K562 (cell line): ENCODE measurements around the gene EFNA2. TPM values are rescaled to one million over a fixed set of nuclear protein-coding genes. Genes with fewer than 3 reads are reported as not detected.

Source experiments
- ATAC-seq: fragments of 200-7000 bp; cut with Tn5 transposase; 3 replicates; pipeline ENCODE4 v1.9.1; 2020; ENCODE audit warnings: moderate library complexity
- BruUV-seq: library from RNA; stranded (reverse); fragments of 400-500 nt; replicated peaks from 2 replicates; lab custom pipeline; 2021; lab: Mats Ljungman, UMichigan
- CTCF ChIA-PET: fragments of 300-600 bp; formaldehyde crosslinking; extraction: SDS; loops from one replicate; lab custom pipeline; 2021; ENCODE audit warnings: low intra/inter-chr PET ratio; lab: Yijun Ruan, JAX
- POLR2A ChIA-PET: fragments of 300-600, 350-650 bp; sonication (Branson Sonifier 250); formaldehyde crosslinking; extraction: SDS; loops from one replicate; lab custom pipeline; 2021; ENCODE audit warnings: antibody characterized with exemption, inconsistent platforms; lab: Yijun Ruan, JAX
- DNase-seq, 4 experiments: peaks; one replicate each; pipeline versions ENCODE4 v3.0.0 to v3.0.0-alpha.2; 2011 to 2018; ENCODE audit warnings: low spot score in 3 of 4, mixed read lengths in 3 of 4; ENCODE audit errors: extremely low read depth in 1 of 4
- FAIRE-seq: peaks from 2 replicates; lab custom pipeline; 2011; peaks lifted over from hg19 to GRCh38; lab: Jason Lieb, UNC
- H2AFZ ChIP-seq: 2 replicates; pipeline ENCODE4 v1.6.0; 2011; ENCODE audit warnings: low read depth, low read length, control low read depth, inconsistent platforms
- H3K27ac ChIP-seq: fragments of 200-600 bp; 3 replicates; pipeline ENCODE4 v1.8.0; 2011; ENCODE audit warnings: low read depth, mild to moderate bottlenecking, control low read depth, inconsistent platforms, low read length, moderate library complexity, mixed read lengths; ENCODE audit errors: extremely low read depth
- H3K27me3 ChIP-seq, 2 experiments: fragments of 300-600 bp in 1 of 2; 2 replicates in 1 of 2; 3 replicates in 1 of 2; pipeline versions ENCODE4 v1.6.0 to v1.8.0; 2011; ENCODE audit warnings: inconsistent platforms in 2 of 2, low read length in 2 of 2, mild to moderate bottlenecking in 1 of 2, mixed read lengths in 1 of 2, moderate library complexity in 1 of 2; ENCODE audit not compliant: control insufficient read depth in 2 of 2, insufficient read depth in 2 of 2
- H3K36me3 ChIP-seq: fragments of 300-600 bp; 3 replicates; pipeline ENCODE4 v1.8.0; 2011; ENCODE audit warnings: mild to moderate bottlenecking, low read length, inconsistent platforms; ENCODE audit not compliant: control insufficient read depth, insufficient read depth
- H3K4me1 ChIP-seq, 2 experiments: fragments of 200-600 bp in 1 of 2; replicated peaks in 1 of 2; 2 replicates in 1 of 2; 3 replicates in 1 of 2; pipeline versions ENCODE4 v1.5.1 to v1.8.0; 2011; ENCODE audit warnings: inconsistent platforms in 2 of 2, low read length in 2 of 2, mild to moderate bottlenecking in 1 of 2, mixed read lengths in 1 of 2, moderate library complexity in 1 of 2; ENCODE audit not compliant: control insufficient read depth in 2 of 2, insufficient read depth in 2 of 2
- H3K4me2 ChIP-seq: 2 replicates; pipeline ENCODE4 v1.6.1; 2011; ENCODE audit warnings: low read length, control low read depth, inconsistent platforms, mixed read lengths; ENCODE audit not compliant: insufficient read depth
- H3K4me3 ChIP-seq: fragments of 200-600 bp; sonication (generic), shearing (Covaris generic); 2 replicates; pipeline ENCODE4 v1.5.1; 2016; ENCODE audit warnings: control low read depth, inconsistent platforms
- H3K79me2 ChIP-seq: fragments of 200-600 bp; 3 replicates; pipeline ENCODE4 v1.8.0; 2011; ENCODE audit warnings: low read length, inconsistent platforms; ENCODE audit not compliant: control insufficient read depth, insufficient read depth
- H3K9ac ChIP-seq, 2 experiments: 2 replicates each; pipeline versions ENCODE4 v1.6.0 to v1.6.1; 2011; ENCODE audit warnings: low read depth in 2 of 2, low read length in 2 of 2, control low read depth in 1 of 2, inconsistent platforms in 1 of 2, mild to moderate bottlenecking in 1 of 2, mixed read lengths in 1 of 2; ENCODE audit not compliant: insufficient read depth in 1 of 2
- H3K9me1 ChIP-seq: one replicate; pipeline ENCODE4 v1.6.0; 2011; ENCODE audit warnings: inconsistent platforms, mild to moderate bottlenecking, low read length, moderate library complexity; ENCODE audit not compliant: control insufficient read depth, insufficient read depth
- H3K9me3 ChIP-seq: replicated peaks from 2 replicates; pipeline ENCODE4 v1.5.1; 2011; ENCODE audit warnings: low read depth, low read length, inconsistent platforms; ENCODE audit not compliant: control insufficient read depth, insufficient read depth
- H4K20me1 ChIP-seq: replicated peaks from 2 replicates; pipeline ENCODE4 v1.6.1; 2011; ENCODE audit warnings: low read length, inconsistent platforms, mixed read lengths; ENCODE audit not compliant: control insufficient read depth, insufficient read depth
- CBFA2T2 ChIP-seq: fragments of 450-650 bp; conservative IDR thresholded peaks from 2 replicates; pipeline ENCODE4 v1.6.1; 2017; ENCODE audit warnings: mild to moderate bottlenecking
- ELF4 ChIP-seq: fragments of 450-650 bp; formaldehyde crosslinking; IDR thresholded peaks from 2 replicates; pipeline ENCODE4 v1.4.0; 2022; ENCODE audit warnings: missing genetic modification characterization
- KDM4B ChIP-seq, 2 experiments: fragments of 450-650 bp in 1 of 2; sonication (generic) in 1 of 2; IDR thresholded peaks; 2 replicates each; pipeline ENCODE4 v1.6.1; 2016 to 2017; ENCODE audit warnings: borderline replicate concordance in 2 of 2, antibody characterized with exemption in 1 of 2, low read depth in 1 of 2, mild to moderate bottlenecking in 1 of 2
- KHSRP ChIP-seq: fragments of 450-650 bp; IDR thresholded peaks from 2 replicates; pipeline ENCODE4 v1.6.1; 2017
- NR3C1 ChIP-seq: sonication (generic); formaldehyde crosslinking; IDR thresholded peaks from 2 replicates; pipeline ENCODE4 v1.8.1; 2022; ENCODE audit warnings: missing genetic modification reagents
- OTX1 ChIP-seq: fragments of 450-650 bp; formaldehyde crosslinking; IDR thresholded peaks from 2 replicates; pipeline ENCODE4 v1.4.0; 2022; ENCODE audit warnings: mild to moderate bottlenecking
- PHF8 ChIP-seq: fragments of 200-600 bp; sonication (generic); IDR thresholded peaks from 2 replicates; pipeline ENCODE4 v1.6.1; 2012; ENCODE audit warnings: mixed run types, mild to moderate bottlenecking, inconsistent platforms, low read length, moderate library complexity, borderline replicate concordance
- ZNF239 ChIP-seq: fragments of 250-450 bp; sonication (Bioruptor Pico); IDR thresholded peaks from 2 replicates; pipeline ENCODE4 v1.4.0; 2020; ENCODE audit warnings: mild to moderate bottlenecking
- WGBS: fragments of 100-300 bp; shearing (Covaris generic); methylation state at CpG from one replicate; pipeline ENCODE4 v1.1.6; 2016; ENCODE audit warnings: low coverage, mixed read lengths; ENCODE audit not compliant: insufficient coverage; ENCODE audit errors: missing lambda C conversion rate; 5-methylcytosine and 5-hydroxymethylcytosine counted together
- in situ Hi-C: fragments of 300-500 bp; cut with MboI; formaldehyde crosslinking; loops from 4 replicates; pipeline ENCODE4 v1.15.0; 2018; ENCODE audit warnings: inconsistent platforms, mixed read lengths
- intact Hi-C: fragments of 100-400 bp; cut with micrococcal nuclease; formaldehyde crosslinking; loops from 2 replicates; pipeline ENCODE4 v1.14.2; 2022
- polyA plus RNA-seq, 8 experiments: library from polyadenylated mRNA; depleted of rRNA in 4 of 8; stranded (reverse) in 5 of 8; unstranded in 3 of 8; fragments of >200 nt; fragmentation: Nextera tagmentation in 2 of 8; fragmentation: Illumina TruSeq in 1 of 8; extraction: Ambion mirVana in 2 of 8; extraction: Trizol in 1 of 8; gene quantifications; 2 replicates each; pipeline versions ENCODE4 v1.2.1 to v1.2.3, GENCODE V29; 2011 to 2014; ENCODE audit warnings: inconsistent platforms in 1 of 8, missing spikeins in 1 of 8
- total RNA-seq, 7 experiments: library from RNA; depleted of rRNA in 6 of 7; stranded (reverse); fragments of >200 nt in 6 of 7; fragmentation: Illumina TruSeq in 2 of 7; extraction: Trizol in 2 of 7; gene quantifications; 2 replicates each; pipeline versions ENCODE4 v1.2.1 to v1.2.3, GENCODE V29; 2011 to 2021; ENCODE audit warnings: low replicate concordance in 1 of 7
- TF ChIP-seq, protein P1 (sequence below): sonication (generic); formaldehyde crosslinking; IDR thresholded peaks from 2 replicates; pipeline ENCODE4 v1.8.0; 2023; ENCODE audit warnings: missing genetic modification reagents, mild to moderate bottlenecking, borderline replicate concordance
- TF ChIP-seq, protein P2 (sequence below): fragments of 450-650 bp; formaldehyde crosslinking; IDR thresholded peaks from 2 replicates; pipeline ENCODE4 v1.4.0; 2022; ENCODE audit warnings: missing genetic modification characterization
- TF ChIP-seq, protein P3 (sequence below), 3 experiments: fragments of 200-800 bp in 1 of 3; sonication (Bioruptor generic) in 1 of 3; sonication (generic) in 1 of 3; formaldehyde crosslinking in 1 of 3; IDR thresholded peaks; 2 replicates each; pipeline versions ENCODE4 v1.6.1 to v1.8.0; 2016 to 2022; ENCODE audit warnings: mild to moderate bottlenecking in 2 of 3, missing compliant biosample characterization in 2 of 3, missing genetic modification characterization in 2 of 3, missing genetic modification reagents in 1 of 3

EFNA2 gene
- total and polyA plus RNA-seq, 9 of the 15 experiments (the other 6 are each of a cell fraction or from before 2014, with no cell fraction given) = 0.11 to 0.44 (median 0.15) TPM; not detected in 6

DNA sequence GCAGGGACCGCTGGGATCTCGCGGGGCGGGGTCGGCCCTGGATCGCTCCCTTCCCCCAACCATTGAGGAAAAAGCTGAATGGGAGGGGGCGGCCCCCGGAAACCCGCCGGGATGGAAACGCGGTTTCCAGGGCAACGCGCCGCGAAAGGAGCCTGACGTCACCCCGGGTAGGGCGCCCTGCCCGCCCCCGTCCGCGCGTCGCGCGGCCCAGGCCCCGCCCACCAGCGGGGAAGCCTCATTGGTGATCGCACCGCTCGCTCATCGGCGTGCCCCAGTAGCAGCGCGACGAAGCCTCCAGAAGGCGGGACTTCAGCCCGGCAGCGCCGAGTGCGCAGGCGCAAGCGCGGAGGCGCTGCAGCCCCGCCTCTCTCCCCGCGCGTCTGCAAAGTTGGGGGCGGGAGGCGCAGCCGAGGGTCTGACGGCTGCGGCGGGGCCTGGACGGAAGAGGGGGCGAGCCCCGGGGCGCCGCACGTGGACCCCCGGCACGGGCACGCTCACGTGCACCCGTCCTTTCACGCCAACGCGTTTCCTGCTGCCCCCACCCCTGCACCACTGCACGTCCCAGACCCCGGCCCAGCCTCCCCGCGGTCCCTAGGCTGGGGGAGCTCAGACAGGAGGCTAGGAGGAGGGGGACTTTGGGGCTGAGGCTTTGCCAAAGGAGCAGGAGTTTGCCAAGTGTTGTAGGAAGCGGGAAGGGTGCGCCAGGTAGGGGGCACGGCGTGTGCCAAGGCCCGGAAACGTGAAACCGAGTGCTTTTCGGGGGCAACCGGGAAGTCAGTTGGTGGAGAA, 24.7 kb upstream of the EFNA2 start (continued):
- no peak for TF ChIP-seq CBFA2T2
- 0 out of 4 replicates have a peak, but pooled peaks of 1 of the 2 experiments have one; percentile 54 for TF ChIP-seq KDM4B (IDR thresholded peaks at IDR 0.05; ENCODE audit: borderline replicate concordance in 2 of 2, low read depth in 1 of 2)

DNA sequence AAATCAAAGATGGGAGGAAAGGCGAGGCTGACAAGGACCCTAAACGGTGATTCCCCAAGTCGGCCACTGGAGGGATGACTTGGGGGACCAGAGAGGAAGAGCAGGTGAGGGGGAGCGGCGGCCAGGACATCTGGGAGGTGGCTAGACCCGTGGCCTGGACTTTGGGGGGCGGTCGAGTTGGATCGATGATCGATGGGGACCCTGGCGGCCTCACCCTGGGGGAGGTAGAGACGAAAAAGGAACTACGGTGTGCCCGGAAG, 24.2 kb upstream of the EFNA2 start:
- Histone ChIP-seq H3K27me3 (no peaks in the 10 kb centered on the region), H3K4me1 (peaks cover 64 to 95% of the 10 kb centered on the region in 2 experiments), H3K9me1 (no peaks in the 10 kb centered on the region), H3K9me3 (no peaks in the 10 kb centered on the region), H3K4me3 (peak overlapping the region; percentile 66), H3K36me3 (peaks cover 22% of the 10 kb centered on the region; the same call in 2 of the 3 replicates), H3K27ac (peak overlapping the region; percentile 83), H3K9ac (peak overlapping the region; percentile 71 to 92), H3K4me2 (peak overlapping the region; percentile 84), H2AFZ (peak overlapping the region; percentile 52; the same call in 1 of the 2 replicates), H3K79me2 (peaks cover 20% of the 10 kb centered on the region; the same call in 2 of the 3 replicates), H4K20me1 (0 out of 2 replicates have a peak, but pooled peaks cover 7% of the 10 kb centered on the region)
- WGBS = 24% methylated on average over 14 of the region's 14 CpGs
- ChIA-PET CTCF (no interaction called here), POLR2A (interaction anchor here (1.1 to 2.6 kb wide), 2 partner anchors 9 to 11 kb away, joined by 3 to 14 read pairs; no protein-coding TSS in a partner anchor)
- BruUV-seq = no TSS peak
- intact Hi-C loops (no loop called here), in situ Hi-C loops (no loop called here)
- FAIRE-seq = no peak
- ATAC-seq = no peak
- no peak for DNase-seq
- TF ChIP-seq NR3C1 (CRISPR knock-in tag) (no peak), ELF4 (0 out of 2 replicates have a peak, but pooled peaks have one; percentile 41), ZNF239 (CRISPR knock-in tag) (no peak), KHSRP (no peak), PHF8 (peak; percentile 9; the same call in 1 of the 2 replicates), OTX1 (CRISPR knock-in tag) (peak; percentile 76; the same call in 1 of the 2 replicates)
- TF ChIP-seq, protein P1, sequence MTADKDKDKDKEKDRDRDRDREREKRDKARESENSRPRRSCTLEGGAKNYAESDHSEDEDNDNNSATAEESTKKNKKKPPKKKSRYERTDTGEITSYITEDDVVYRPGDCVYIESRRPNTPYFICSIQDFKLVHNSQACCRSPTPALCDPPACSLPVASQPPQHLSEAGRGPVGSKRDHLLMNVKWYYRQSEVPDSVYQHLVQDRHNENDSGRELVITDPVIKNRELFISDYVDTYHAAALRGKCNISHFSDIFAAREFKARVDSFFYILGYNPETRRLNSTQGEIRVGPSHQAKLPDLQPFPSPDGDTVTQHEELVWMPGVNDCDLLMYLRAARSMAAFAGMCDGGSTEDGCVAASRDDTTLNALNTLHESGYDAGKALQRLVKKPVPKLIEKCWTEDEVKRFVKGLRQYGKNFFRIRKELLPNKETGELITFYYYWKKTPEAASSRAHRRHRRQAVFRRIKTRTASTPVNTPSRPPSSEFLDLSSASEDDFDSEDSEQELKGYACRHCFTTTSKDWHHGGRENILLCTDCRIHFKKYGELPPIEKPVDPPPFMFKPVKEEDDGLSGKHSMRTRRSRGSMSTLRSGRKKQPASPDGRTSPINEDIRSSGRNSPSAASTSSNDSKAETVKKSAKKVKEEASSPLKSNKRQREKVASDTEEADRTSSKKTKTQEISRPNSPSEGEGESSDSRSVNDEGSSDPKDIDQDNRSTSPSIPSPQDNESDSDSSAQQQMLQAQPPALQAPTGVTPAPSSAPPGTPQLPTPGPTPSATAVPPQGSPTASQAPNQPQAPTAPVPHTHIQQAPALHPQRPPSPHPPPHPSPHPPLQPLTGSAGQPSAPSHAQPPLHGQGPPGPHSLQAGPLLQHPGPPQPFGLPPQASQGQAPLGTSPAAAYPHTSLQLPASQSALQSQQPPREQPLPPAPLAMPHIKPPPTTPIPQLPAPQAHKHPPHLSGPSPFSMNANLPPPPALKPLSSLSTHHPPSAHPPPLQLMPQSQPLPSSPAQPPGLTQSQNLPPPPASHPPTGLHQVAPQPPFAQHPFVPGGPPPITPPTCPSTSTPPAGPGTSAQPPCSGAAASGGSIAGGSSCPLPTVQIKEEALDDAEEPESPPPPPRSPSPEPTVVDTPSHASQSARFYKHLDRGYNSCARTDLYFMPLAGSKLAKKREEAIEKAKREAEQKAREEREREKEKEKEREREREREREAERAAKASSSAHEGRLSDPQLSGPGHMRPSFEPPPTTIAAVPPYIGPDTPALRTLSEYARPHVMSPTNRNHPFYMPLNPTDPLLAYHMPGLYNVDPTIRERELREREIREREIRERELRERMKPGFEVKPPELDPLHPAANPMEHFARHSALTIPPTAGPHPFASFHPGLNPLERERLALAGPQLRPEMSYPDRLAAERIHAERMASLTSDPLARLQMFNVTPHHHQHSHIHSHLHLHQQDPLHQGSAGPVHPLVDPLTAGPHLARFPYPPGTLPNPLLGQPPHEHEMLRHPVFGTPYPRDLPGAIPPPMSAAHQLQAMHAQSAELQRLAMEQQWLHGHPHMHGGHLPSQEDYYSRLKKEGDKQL (CRISPR knock-in tag) = no peak
- TF ChIP-seq, protein P2, sequence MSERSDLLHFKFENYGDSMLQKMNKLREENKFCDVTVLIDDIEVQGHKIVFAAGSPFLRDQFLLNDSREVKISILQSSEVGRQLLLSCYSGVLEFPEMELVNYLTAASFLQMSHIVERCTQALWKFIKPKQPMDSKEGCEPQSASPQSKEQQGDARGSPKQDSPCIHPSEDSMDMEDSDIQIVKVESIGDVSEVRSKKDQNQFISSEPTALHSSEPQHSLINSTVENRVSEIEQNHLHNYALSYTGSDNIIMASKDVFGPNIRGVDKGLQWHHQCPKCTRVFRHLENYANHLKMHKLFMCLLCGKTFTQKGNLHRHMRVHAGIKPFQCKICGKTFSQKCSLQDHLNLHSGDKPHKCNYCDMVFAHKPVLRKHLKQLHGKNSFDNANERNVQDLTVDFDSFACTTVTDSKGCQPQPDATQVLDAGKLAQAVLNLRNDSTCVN = no peak
- TF ChIP-seq, protein P3, sequence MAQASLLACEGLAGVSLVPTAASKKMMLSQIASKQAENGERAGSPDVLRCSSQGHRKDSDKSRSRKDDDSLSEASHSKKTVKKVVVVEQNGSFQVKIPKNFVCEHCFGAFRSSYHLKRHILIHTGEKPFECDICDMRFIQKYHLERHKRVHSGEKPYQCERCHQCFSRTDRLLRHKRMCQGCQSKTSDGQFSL (CRISPR knock-in tag; IDR thresholded peaks at IDR 0.05) = peak; percentile 50; the same call in 1 of the 2 replicates
- TF ChIP-seq, protein P3 (tag; IDR thresholded peaks at IDR 0.05) = no peak
